HepG2 (cell line): ENCODE measurements around the gene ELF2. TPM values are rescaled to one million over a fixed set of nuclear protein-coding genes. Genes with fewer than 3 reads are reported as not detected.

Source experiments
- CREB1 ChIP-seq, 2 experiments: fragments of 450-650 bp in 1 of 2; IDR thresholded peaks; 2 replicates each; pipeline ENCODE4 v1.6.1; 2016 to 2017; ENCODE audit warnings: control low read depth in 1 of 2, mild to moderate bottlenecking in 1 of 2, missing compliant biosample characterization in 1 of 2, missing genetic modification characterization in 1 of 2
- FOXK2 ChIP-seq: fragments of 450-650 bp; IDR thresholded peaks from 2 replicates; pipeline ENCODE4 v1.6.1; 2016
- GLMP ChIP-seq: sonication (generic); formaldehyde crosslinking; IDR thresholded peaks from 2 replicates; pipeline ENCODE4 v1.9.0; 2021; ENCODE audit warnings: missing genetic modification reagents, mild to moderate bottlenecking, borderline replicate concordance
- NRL ChIP-seq: sonication (generic); formaldehyde crosslinking; IDR thresholded peaks from 2 replicates; pipeline ENCODE4 v1.5.0; 2020; ENCODE audit warnings: missing genetic modification reagents, mild to moderate bottlenecking, moderate library complexity, borderline replicate concordance
- POLR2AphosphoS5 ChIP-seq: IDR thresholded peaks from 2 replicates; pipeline ENCODE4 v1.6.1; 2012; ENCODE audit warnings: low read depth, low read length
- RFXANK ChIP-seq: IDR thresholded peaks from 2 replicates; pipeline ENCODE4 v1.6.1; 2016
- SRF ChIP-seq: IDR thresholded peaks from 2 replicates; pipeline ENCODE4 v1.6.1; 2011; ENCODE audit warnings: mild to moderate bottlenecking, low read depth, low read length, moderate library complexity
- ZNF362 ChIP-seq: sonication (generic); formaldehyde crosslinking; IDR thresholded peaks from 2 replicates; pipeline ENCODE4 v1.4.0; 2020; ENCODE audit warnings: missing genetic modification reagents, mild to moderate bottlenecking, borderline replicate concordance
- ZNF558 ChIP-seq: sonication (generic); formaldehyde crosslinking; IDR thresholded peaks from 2 replicates; pipeline ENCODE4 v1.9.0; 2022; ENCODE audit warnings: mild to moderate bottlenecking, missing genetic modification reagents, borderline replicate concordance
- ZNF737 ChIP-seq: sonication (generic); formaldehyde crosslinking; IDR thresholded peaks from 2 replicates; pipeline ENCODE4 v1.5.0; 2020; ENCODE audit warnings: missing genetic modification reagents, mild to moderate bottlenecking, borderline replicate concordance
- polyA plus RNA-seq, 8 experiments: library from polyadenylated mRNA; depleted of rRNA in 3 of 8; stranded (reverse) in 7 of 8; unstranded in 1 of 8; fragments of >200 nt; fragmentation: Illumina TruSeq in 4 of 8; extraction: Trizol in 4 of 8; gene quantifications; 2 replicates each; pipeline versions ENCODE4 v1.2.1 to v1.2.3, GENCODE V29; 2011 to 2016; ENCODE audit warnings: low read depth in 4 of 8, missing spikeins in 1 of 8, mixed read lengths in 1 of 8; ENCODE audit not compliant: insufficient read depth in 1 of 8
- total RNA-seq, 5 experiments: library from RNA; depleted of rRNA; stranded (reverse); fragments of >200 nt; fragmentation: Illumina TruSeq; extraction: Trizol; gene quantifications; 2 replicates each; pipeline ENCODE4 v1.2.3, GENCODE V29; 2016; ENCODE audit warnings: low read depth in 1 of 5
- TF ChIP-seq, protein P1 (sequence below): sonication (generic); formaldehyde crosslinking; IDR thresholded peaks from 2 replicates; pipeline ENCODE4 v1.5.0; 2020; ENCODE audit warnings: mild to moderate bottlenecking, missing genetic modification reagents, borderline replicate concordance
- TF ChIP-seq, protein P2 (sequence below): sonication (generic); formaldehyde crosslinking; IDR thresholded peaks from 2 replicates; pipeline ENCODE4 v1.8.0; 2023; ENCODE audit warnings: mild to moderate bottlenecking, missing genetic modification reagents
- TF ChIP-seq, protein P3 (sequence below): IDR thresholded peaks from 2 replicates; pipeline ENCODE4 v1.6.1; 2016; ENCODE audit warnings: low read depth, control low read depth
- TF ChIP-seq, protein P4 (sequence below): sonication (generic); formaldehyde crosslinking; IDR thresholded peaks from 2 replicates; pipeline ENCODE4 v1.5.0; 2020; ENCODE audit warnings: missing genetic modification reagents, mild to moderate bottlenecking, borderline replicate concordance

ELF2 gene
- total and polyA plus RNA-seq, 2 of the 13 experiments (the other 11 are each of a cell fraction or from before 2014, with no cell fraction given): 28.6 to 35.4 TPM

- TF ChIP-seq, protein P1, sequence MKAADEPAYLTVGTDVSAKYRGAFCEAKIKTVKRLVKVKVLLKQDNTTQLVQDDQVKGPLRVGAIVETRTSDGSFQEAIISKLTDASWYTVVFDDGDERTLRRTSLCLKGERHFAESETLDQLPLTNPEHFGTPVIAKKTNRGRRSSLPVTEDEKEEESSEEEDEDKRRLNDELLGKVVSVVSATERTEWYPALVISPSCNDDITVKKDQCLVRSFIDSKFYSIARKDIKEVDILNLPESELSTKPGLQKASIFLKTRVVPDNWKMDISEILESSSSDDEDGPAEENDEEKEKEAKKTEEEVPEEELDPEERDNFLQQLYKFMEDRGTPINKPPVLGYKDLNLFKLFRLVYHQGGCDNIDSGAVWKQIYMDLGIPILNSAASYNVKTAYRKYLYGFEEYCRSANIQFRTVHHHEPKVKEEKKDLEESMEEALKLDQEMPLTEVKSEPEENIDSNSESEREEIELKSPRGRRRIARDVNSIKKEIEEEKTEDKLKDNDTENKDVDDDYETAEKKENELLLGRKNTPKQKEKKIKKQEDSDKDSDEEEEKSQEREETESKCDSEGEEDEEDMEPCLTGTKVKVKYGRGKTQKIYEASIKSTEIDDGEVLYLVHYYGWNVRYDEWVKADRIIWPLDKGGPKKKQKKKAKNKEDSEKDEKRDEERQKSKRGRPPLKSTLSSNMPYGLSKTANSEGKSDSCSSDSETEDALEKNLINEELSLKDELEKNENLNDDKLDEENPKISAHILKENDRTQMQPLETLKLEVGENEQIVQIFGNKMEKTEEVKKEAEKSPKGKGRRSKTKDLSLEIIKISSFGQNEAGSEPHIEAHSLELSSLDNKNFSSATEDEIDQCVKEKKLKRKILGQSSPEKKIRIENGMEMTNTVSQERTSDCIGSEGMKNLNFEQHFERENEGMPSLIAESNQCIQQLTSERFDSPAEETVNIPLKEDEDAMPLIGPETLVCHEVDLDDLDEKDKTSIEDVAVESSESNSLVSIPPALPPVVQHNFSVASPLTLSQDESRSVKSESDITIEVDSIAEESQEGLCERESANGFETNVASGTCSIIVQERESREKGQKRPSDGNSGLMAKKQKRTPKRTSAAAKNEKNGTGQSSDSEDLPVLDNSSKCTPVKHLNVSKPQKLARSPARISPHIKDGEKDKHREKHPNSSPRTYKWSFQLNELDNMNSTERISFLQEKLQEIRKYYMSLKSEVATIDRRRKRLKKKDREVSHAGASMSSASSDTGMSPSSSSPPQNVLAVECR (CRISPR knock-in tag): peak; percentile 90
- TF ChIP-seq, protein P2, sequence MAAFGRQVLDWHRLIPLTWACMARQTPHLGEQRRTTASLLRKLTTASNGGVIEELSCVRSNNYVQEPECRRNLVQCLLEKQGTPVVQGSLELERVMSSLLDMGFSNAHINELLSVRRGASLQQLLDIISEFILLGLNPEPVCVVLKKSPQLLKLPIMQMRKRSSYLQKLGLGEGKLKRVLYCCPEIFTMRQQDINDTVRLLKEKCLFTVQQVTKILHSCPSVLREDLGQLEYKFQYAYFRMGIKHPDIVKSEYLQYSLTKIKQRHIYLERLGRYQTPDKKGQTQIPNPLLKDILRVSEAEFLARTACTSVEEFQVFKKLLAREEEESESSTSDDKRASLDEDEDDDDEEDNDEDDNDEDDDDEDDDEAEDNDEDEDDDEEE (CRISPR knock-in tag): no peak
- TF ChIP-seq FOXK2 (peak; percentile 99), ZNF558 (CRISPR knock-in tag) (no peak), NRL (no peak), SRF (peak; percentile 90), POLR2AphosphoS5 (peak; percentile 45; the same call in 1 of the 2 replicates), CREB1 (IDR thresholded peaks at IDR 0.05) (peak; percentile 81), CREB1 (CRISPR knock-in tag; IDR thresholded peaks at IDR 0.05) (peak; percentile 92), ZNF737 (no peak), GLMP (CRISPR knock-in tag) (no peak), RFXANK (CRISPR knock-in tag) (no peak), ZNF362 (CRISPR knock-in tag) (no peak; the same call in 1 of the 2 replicates)
- TF ChIP-seq, protein P3, sequence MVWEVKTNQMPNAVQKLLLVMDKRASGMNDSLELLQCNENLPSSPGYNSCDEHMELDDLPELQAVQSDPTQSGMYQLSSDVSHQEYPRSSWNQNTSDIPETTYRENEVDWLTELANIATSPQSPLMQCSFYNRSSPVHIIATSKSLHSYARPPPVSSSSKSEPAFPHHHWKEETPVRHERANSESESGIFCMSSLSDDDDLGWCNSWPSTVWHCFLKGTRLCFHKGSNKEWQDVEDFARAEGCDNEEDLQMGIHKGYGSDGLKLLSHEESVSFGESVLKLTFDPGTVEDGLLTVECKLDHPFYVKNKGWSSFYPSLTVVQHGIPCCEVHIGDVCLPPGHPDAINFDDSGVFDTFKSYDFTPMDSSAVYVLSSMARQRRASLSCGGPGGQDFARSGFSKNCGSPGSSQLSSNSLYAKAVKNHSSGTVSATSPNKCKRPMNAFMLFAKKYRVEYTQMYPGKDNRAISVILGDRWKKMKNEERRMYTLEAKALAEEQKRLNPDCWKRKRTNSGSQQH (CRISPR knock-in tag): peak; percentile 94
- TF ChIP-seq, protein P4, sequence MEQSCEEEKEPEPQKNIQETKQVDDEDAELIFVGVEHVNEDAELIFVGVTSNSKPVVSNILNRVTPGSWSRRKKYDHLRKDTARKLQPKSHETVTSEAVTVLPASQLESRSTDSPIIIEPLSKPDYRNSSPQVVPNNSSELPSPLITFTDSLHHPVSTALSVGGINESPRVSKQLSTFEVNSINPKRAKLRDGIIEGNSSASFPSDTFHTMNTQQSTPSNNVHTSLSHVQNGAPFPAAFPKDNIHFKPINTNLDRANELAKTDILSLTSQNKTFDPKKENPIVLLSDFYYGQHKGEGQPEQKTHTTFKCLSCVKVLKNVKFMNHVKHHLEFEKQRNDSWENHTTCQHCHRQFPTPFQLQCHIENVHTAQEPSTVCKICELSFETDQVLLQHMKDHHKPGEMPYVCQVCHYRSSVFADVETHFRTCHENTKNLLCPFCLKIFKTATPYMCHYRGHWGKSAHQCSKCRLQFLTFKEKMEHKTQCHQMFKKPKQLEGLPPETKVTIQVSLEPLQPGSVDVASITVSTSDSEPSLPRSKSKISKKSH: no peak
Observed at GRCh38 chr4:139082750-139083606, 94.0 kb downstream of the ELF2 start (continued).
